Right forelimb (tissue), 1 donor: ENCODE results near the gene MAST4.

Experiments used
- DNase-seq: peaks from one replicate; pipeline ENCODE4 v3.0.0-alpha.2; 2018

The MAST4 gene

DNA sequence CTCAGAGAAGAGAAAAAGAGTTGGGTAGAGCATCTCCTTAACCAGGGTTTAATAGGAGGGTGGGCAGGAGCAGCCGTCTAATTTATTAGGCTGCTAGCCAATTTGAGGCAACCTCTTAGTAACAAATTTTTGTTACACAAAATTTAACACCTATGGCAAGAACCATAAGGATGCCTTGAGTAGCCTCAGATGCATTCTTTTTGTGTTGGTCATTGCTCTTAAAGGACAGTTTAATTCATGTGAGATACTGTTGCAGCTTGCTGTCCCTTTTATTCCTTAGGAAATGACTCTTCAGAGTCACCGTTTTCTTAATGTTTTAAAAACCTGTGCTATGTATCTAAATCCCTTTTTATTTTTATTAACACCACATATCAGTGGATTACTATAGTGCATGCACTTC lies 255.1 kb downstream of the MAST4 start:
- no peak for DNase-seq

DNA sequence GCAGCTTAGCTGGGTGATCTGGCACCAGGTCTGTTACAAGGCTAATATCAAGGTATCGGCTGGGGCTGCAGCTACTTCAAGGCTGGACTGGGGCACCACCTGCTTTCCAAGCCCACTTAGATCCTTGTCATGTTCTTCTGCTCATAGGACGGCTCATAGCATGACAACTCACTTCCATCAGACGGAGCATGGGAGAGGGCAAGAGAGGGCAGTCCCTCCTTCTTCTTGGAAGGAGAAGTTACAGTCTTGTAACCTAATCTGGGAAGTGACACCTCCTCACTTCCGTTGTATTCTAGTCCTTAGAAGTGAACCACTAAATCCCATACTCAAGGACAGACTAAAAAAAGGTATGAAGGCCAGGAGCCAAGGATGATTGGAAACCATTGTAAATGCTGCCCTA lies 258.2 kb downstream of the MAST4 start:
- no peak for DNase-seq

DNA sequence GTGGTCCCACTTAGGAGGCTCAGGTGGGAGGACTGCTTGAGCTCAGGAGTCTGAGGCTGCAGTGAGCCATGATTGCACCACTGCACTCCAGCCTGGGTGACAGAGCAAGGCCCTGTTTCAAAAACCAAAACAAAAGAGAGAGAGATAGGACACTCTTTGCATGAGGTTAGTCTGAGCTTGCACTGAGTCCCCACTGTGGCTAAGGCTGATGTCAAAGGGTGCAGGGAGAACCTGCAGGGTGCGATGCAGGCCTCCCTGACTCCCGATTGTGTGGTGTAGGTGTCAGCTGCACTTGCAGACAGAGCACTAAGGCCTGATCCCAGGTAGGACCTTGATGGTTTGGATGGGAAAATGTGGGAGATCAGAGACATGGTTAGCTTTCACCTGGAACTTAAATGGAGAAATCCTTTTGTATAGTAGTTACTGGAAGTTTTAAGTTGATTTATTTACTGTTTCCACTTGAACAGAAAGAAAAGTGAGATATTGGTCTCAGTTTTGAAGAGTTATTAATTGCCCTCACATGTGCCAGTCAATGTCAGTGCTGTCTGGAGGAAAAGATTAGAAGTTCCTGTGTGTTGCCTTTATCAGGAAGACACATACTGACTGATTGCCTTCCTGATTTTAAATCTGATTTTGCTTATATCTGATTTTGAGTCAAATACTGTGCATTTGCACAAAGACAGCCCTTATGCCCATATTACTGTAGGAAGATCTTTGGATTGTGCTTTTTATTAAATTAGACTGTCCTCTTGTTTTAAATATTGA lies 260.0 kb downstream of the MAST4 start:
- DNase-seq, result no peak

DNA sequence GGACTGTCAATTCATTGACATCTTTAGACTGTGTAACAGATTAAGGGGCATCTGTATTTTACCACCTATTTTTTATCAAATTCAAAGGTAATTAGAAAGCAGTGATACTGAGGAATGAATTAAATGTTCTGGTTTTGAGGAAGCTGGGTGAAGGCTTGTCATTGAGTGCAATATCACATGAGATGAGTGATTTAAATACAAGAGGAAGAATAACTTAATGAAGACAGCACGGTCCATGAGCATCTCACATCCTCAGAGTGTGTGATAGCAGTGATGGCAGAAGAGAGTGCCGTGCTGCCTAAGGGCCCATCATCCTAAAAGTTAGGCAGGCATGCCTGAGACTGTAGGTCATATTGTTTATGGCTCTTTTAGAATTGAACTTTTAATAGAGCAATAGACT lies 263.3 kb downstream of the MAST4 start:
- no peak for DNase-seq

DNA sequence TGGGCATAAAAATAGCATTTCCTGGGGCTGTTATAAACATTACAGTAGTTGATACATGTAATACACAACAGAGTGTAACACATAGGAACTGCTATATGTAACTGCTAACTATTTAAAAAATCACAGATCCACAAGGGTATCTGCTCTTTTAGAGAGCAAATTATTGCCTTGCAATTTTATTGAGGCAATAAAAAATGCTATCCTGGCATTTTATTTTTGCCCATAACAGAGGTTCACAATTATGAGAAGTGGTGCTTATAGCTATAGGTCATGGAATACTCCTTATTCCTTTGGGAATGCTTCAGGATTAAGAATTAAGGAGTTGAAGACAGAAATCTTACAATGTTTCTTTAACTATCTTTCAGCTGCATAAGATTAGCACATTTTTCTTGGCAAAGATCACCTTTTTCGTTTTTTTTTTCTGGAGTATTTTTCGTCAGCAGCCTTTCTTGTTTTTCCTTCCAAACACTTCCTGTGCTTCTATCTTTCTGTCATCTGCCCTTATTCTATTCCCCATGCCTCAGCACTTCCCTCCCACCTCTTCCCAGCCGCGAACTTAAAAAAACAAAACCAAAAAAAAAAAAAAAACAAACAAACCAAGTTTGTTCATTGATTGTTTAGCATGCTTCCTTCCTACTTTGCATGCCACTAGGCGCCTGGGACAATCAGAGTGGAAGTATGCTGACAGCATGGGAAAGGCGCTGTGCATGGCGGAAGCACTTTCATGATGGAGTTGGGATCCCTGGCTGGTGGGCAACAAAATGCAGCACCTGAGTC lies 264.2 kb downstream of the MAST4 start:
- DNase-seq, result no peak

DNA sequence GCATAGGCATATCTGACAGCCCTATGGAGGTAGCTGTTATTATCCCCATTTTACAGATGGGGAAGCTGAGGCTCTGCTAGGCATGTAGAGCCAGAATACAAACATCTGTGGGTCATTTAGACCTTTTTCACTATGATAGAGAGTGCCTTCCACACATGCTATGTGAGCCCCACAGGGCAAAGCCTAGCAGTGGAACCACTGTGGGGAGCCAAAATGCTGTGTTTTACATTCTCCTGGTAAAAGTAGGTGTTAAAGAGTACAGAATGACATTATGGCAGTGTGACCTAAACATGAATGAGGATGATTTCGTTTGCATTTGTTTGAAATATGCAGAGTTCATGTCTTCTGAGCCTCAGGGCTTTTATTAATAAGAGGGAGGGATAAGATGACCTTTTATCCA lies 265.2 kb downstream of the MAST4 start:
- no peak for DNase-seq

DNA sequence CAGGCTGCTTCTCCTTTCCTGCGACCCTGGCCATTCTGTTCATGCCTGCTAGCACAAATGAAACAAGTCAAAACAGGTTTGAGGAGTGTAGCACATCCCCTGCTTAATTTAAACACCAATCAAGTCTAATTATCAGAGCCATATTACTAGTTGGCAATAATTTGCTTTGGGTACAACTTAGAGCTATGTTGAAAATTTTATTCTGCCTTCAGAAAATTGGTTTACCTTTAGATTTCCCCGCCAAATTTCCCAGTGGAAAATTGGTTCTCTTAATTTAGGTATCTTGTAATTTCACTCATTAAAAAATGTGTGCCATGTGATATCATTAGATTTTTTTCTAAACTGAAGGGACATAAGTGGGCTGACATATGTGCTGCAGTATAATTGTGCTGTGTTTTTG lies 265.8 kb downstream of the MAST4 start:
- no peak for DNase-seq

DNA sequence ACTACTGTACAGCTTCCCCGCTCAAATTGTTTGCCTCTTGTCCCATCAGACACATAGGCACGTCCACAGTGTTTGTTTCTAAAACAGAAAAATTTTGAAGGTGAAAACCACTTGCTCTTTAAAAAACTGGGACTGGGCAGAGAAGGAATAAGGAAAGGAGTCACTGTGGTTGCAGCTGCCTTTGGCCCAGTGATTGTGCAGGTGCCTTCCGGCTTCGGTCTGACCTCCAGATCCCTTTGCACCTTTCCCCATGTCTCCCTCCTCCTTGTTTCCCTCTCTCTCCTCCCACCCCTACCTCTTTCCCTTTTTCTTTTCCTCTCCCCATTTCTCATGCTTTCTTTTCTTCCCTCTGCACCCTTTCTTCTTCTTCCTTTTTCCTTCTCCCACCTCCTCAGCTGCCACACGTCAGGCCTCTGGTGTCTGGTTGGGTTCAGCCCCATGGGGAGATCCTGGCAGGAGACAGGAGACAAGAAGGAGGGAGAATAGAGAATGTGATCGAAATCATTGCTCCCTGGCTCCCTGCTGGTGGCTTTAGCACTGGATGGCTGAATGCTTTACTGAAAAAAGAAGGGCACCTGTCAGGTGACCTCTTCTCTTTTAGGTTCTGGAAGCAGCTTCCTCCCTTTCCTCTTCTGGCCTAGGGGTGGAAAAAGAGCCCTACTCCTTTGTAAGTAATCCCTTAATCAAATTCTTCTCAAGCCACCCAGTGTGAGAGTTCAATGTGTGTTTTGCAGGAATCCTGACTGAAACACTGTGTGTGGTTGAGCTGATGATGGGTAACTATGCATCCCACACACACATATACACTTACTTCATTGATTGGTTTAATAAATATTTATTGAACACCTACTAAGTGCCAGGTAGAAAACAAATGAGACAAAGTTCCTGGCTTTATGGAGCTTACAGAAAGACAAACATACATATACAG lies 267.3 kb downstream of the MAST4 start:
- no peak for DNase-seq

DNA sequence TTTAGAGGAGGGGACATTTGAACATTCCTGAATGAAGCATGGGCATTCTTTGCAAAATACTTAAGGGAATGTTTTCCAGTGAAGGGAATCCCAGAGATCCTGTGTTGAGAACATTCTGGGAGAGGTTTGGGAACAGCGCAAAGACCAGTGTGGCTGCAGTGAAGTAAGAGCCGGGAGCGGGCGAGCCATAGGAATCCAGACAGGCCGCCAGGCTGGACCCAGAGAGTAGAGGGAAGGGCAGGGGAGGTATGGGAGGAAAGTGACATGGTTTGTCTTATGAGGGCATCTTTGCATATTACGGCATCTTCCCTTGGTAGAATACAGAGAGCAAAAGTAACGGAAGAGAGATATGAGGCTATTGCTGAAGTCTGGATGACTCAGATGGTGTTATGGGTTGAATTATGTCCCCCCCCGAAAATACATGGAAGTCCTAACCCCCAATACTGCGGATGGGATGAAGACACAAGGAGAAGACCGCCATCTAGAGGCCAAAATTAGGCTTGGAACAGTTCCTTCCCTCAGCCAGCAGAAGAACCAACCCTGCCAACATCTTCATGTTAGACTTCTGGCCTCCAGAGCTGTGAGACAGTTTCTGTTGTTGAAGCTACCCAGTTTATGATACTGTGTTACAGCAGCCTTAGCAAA lies 268.2 kb downstream of the MAST4 start:
- no peak for DNase-seq

DNA sequence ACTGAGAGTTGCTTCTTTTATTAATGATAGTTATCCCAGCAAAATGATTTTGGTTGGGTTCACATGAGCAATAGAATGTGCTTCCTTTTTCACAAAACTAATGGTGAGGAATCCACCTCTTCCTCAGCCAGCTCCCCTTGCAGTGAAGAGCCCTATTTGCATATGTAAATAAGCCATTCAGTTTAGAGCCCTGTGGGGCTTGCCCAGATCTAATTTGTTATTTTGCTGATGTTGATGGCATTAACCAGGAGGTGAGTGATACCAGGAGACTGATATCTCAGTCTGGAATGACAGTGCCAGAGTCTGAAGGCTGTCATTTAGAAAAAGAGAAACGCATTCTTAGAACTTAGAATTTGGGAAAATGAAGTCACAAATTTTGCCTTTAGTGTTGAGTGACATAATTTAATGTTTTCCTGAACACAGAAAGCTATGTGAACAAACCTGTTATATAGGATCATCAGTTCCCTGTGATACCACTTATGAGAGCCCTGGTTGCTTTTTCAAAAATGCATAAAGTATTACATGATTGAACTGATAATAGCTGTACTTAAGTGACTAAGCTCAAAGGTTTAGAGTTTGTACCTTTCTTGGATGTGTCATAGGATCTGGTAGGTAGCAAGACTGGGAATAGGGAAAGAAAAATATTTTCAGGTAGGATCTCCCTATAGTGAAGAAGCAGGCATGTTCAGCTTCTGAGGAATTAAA lies 271.6 kb downstream of the MAST4 start:
- no peak for DNase-seq

DNA sequence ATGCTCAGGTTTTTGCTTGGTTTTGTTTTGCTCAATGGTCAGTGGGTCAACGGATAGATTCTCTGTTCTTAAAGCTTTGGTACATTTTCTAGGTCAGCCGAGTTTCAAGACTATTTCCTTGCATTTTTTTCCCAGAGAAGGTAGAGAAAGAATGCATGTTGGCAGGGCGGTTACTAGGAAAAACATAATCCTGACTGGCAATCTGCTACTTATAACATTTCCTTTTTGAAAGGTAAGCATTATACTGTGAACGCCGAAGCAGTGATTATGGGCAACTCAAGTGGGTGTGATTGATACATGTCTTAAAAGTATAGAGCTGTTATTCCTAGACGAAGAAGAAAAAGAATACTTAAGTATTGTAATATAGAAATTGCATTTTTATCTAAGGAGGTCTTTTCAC lies 273.2 kb downstream of the MAST4 start:
- no peak for DNase-seq

DNA sequence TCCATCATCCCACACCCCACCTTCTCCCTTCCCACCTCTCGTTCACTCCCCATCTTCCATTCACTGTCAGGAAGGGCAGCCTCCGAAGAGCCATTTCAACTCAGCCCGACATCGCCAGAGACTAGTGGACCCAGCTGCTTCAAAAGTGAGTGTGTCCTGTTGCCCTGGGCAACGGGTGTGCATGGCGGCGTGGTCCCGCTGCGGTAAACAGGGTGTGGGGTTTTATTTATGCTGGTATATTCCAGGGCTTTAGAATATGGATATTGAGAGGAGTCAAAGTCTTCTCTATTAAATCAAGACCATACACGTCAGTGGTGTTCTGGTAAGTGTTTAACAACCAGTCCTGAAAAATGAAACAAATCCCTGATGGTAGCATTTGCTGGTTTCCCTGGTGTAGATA lies 274.5 kb downstream of the MAST4 start:
- DNase-seq, result no peak

DNA sequence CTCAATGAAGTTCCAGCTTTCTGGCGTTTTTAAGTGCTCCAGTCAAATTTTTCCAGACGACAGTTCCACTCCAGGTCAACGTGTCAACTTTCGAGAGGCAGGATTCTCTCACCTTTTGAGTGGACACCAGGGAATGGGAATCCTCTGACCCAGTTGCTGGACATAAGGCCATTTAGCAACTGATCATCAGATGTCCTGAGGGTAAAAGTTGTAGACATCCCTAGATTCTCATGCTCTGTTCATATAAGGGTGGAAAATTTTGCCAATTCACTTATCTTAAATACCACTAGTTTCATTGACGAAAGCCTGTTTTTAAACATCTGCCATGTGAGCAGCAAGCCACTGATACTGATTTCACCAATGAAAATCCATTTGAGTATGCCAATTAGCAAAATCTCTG lies 275.5 kb downstream of the MAST4 start:
- no peak for DNase-seq

DNA sequence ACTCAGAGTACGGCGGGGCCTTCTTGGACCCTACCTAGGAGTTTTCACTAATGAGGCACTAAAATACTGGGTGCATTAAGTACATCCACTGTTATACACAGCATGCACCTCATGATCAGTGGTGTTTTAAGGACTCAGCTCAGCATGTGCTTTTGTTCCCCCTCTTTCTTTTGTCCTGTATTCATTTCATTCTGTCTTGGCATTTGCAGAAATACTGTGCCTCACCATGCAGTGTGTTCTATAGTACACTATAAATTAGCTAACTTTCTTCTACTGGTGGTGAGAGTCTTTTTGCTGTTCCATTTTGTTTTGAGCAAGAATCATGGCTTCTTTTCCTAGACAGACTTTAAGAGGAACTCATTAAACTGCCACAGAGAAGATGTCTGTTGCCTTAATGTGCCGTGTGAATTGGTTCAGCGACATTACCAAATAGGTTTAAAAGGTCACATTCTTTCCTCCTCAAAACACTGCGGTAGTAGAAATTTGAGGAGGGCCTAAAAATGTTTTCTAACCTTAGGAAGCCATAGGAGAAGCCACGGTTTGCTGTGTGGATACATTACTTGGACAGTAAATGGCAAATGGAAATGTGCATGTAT lies 276.6 kb downstream of the MAST4 start:
- DNase-seq, result no peak

DNA sequence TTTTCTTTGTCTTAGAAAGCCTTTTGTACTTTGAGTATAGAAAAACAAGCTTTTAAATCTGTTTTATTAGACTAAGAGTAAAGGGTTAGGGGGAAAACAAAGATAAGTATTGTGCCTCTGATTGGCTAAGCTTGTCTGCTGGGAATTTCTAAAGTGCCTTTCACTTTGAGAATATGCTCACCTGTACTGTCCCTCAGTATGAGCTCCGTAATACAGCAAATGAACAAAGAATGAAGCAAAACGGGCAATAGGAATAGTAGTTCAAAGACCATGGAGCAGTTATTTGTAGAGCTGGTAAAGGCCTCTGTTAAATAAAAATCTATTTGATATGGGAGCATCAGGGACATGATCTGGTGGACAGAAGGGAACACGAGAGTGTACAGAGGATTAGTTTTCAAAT lies 277.8 kb downstream of the MAST4 start:
- no peak for DNase-seq

DNA sequence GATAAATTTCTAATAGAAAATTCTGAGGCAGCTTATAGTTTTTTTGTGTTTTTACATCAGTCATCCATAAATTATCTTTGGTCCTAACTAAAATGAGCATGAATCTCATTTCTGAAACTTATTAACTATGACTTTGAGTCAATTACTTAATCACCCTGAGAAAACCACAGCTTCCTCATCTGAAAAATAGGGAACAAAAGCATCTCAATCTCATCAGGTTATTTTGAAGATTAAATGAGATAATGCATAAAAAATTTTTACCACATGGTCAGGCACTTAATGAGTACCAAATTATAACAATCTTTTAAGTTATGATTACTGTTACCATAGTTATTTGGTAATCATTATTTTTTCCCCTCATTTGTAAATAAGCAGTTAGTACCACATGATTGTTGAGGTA lies 279.1 kb downstream of the MAST4 start:
- DNase-seq, result no peak

DNA sequence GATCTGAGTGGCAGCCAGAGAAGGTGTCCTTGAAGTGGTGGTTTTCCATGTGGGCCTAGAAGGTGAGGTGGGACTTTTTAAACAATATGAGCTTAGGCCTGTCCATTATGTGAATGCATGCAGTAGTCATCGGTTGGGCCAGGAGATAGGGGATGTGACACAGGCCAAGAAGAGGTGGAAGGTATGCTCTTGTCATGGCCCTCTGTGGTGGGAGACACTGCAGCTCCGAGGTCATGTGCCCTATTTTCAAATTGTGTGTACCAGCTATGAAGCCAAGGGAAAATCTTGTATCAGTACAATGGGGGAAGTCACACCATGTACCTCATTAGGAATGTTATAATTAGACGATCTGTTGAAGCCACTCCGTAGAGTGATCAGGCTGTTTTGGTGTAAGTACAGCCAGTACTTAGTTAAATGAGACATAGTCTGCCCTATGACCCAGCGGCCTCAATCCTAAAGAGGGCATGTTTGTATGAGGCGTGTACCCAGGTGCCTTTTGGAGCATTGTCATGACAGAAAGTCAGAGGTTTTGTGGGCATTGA lies 280.1 kb downstream of the MAST4 start:
- DNase-seq, result no peak

DNA sequence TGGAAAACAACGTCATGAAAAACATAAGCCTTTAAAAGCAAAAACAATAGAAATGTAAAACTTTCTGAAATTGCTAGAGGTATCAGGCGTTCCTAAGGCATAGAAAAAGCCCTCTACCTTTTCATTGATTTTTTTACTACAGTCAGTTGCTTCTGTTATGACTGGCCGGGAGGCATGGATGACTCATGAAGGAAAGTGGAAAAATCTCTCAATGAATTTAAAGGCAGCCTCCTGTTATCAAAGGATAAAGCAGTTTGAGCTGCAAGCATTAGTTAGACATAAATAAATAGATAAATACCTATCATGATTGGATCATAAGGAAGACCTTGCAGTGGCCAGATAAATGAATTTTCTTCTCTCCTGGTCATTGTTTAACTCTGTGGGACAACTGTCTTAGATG lies 281.6 kb downstream of the MAST4 start:
- DNase-seq, result no peak

DNA sequence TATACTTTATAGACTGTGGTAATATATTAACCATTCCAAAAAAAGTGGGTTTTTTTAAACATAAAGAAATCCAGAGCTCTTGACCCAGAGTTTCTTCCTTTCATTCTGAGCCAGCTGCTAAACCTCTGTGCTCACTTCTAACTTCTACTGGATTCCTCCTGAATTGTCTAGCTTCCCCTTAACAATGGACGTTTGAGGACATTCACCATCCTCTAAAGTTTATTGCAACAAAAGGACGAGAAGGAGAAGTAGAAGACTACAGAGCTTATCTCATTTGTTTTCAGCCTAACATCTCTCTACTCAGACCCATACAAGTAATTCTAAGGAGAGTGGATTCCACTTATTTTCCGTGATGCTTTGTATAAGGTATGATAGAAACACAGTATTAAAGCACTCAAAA lies 284.2 kb downstream of the MAST4 start:
- DNase-seq, result no peak

DNA sequence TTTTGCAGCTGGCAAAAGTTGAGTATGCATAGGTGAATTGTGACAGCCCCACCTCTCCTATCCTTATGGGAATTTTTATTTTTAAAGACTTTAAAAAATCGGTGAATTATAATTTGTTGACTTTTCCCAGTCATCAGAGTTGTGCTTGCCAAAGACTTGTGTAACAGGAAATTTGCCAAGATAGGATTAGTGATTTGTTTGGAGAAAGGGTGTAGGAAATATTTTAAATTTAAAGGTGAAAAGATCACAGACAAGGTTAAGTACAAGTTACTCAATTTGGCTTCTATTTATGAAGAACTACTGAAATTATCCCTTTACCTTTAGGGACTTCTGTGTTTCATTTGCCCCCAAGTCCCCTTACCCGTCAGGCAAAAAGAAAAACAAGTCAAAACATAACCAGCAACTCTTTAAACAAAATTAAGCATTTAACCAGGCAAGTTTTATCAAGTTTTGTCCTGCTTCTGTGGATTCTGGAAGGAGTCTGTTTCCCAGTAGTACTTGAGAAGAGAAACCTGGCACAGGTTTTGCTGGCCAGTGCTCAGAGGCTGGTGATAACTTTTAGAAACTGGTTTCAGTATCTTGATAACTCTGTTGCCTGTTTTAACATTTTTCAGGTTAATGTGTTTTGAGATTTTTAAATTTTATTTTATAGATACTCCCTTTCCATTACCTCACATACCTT lies 285.4 kb downstream of the MAST4 start:
- DNase-seq, result no peak
